SK-N-SH (cell line): ENCODE results near the gene OTOP1. TPM values are rescaled to one million over a fixed set of nuclear protein-coding genes. Genes with fewer than 3 reads are reported as not detected.

Source experiments
- CTCF ChIA-PET: fragments of 300-600, 350-600 bp; formaldehyde crosslinking; extraction: SDS; loops from one replicate; lab custom pipeline; 2021; lab: Yijun Ruan, JAX
- POLR2A ChIA-PET: fragments of 350-600 bp; sonication (Branson Sonifier 250); formaldehyde crosslinking; extraction: SDS; loops from one replicate; lab custom pipeline; 2020; ENCODE audit warnings: antibody characterized with exemption, inconsistent platforms; lab: Yijun Ruan, JAX
- DNase-seq: peaks from one replicate; pipeline ENCODE4 v3.0.0; 2012
- H2AFZ ChIP-seq: fragments of 200-600 bp; sonication (generic); 2 replicates; pipeline ENCODE4 v1.8.1; 2016; ENCODE audit warnings: antibody characterized with exemption, mild to moderate bottlenecking, low read depth
- H3F3A ChIP-seq: fragments of 200-600 bp; sonication (generic); replicated peaks from 2 replicates; pipeline ENCODE3; 2016; ENCODE audit warnings: antibody characterized with exemption, mild to moderate bottlenecking; ENCODE audit not compliant: insufficient read depth
- H3K27ac ChIP-seq, 2 experiments: fragments of 200-500 bp in 1 of 2; fragments of 200-600 bp in 1 of 2; sonication (Bioruptor generic) in 1 of 2; sonication (generic), shearing (Covaris generic) in 1 of 2; 2 replicates each; pipeline versions ENCODE4 v1.5.1 to v1.6.1; 2014 to 2016; ENCODE audit warnings: low read depth in 2 of 2, inconsistent platforms in 1 of 2, low read length in 1 of 2, mild to moderate bottlenecking in 1 of 2, mixed read lengths in 1 of 2
- H3K27me3 ChIP-seq: fragments of 200-600 bp; sonication (generic), shearing (Covaris generic); 2 replicates; pipeline ENCODE4 v1.6.1; 2016; ENCODE audit warnings: mixed run types; ENCODE audit not compliant: insufficient read depth
- H3K36me3 ChIP-seq, 2 experiments: fragments of 200-500 bp in 1 of 2; fragments of 200-600 bp in 1 of 2; sonication (Bioruptor generic) in 1 of 2; sonication (generic) in 1 of 2; replicated peaks in 1 of 2; 2 replicates each; pipeline versions ENCODE3 to v1.5.1; 2014 to 2016; ENCODE audit warnings: low read length in 1 of 2, mild to moderate bottlenecking in 1 of 2; ENCODE audit not compliant: insufficient read depth in 2 of 2, control insufficient read depth in 1 of 2
- H3K4me1 ChIP-seq, 2 experiments: fragments of 200-500 bp in 1 of 2; fragments of 200-600 bp in 1 of 2; sonication (Bioruptor generic) in 1 of 2; sonication (generic), shearing (Covaris generic) in 1 of 2; 2 replicates each; pipeline versions ENCODE4 v1.5.1 to v1.6.1; 2014 to 2016; ENCODE audit warnings: low read depth in 1 of 2, low read length in 1 of 2, mixed run types in 1 of 2; ENCODE audit not compliant: insufficient read depth in 2 of 2, control insufficient read depth in 1 of 2
- H3K4me2 ChIP-seq: fragments of 200-600 bp; sonication (generic), shearing (Covaris generic); 2 replicates; pipeline ENCODE4 v1.6.1; 2017; ENCODE audit warnings: mixed run types
- H3K4me3 ChIP-seq, 2 experiments: fragments of 200-500 bp in 1 of 2; fragments of 200-600 bp in 1 of 2; sonication (Bioruptor generic) in 1 of 2; sonication (generic), shearing (Covaris generic) in 1 of 2; 2 replicates each; pipeline versions ENCODE4 v1.5.1 to v1.8.1; 2014 to 2016; ENCODE audit warnings: low read depth in 2 of 2, inconsistent platforms in 1 of 2, low read length in 1 of 2, mild to moderate bottlenecking in 1 of 2, mixed read lengths in 1 of 2, moderate library complexity in 1 of 2
- H3K79me2 ChIP-seq: fragments of 200-600 bp; sonication (generic); 2 replicates; pipeline ENCODE4 v1.8.1; 2017; ENCODE audit warnings: mild to moderate bottlenecking; ENCODE audit not compliant: insufficient read depth
- H3K9ac ChIP-seq: fragments of 200-600 bp; sonication (generic); 2 replicates; pipeline ENCODE4 v1.6.1; 2017; ENCODE audit warnings: mixed run types
- H3K9me2 ChIP-seq: fragments of 200-600 bp; sonication (generic); 2 replicates; pipeline ENCODE4 v1.6.1; 2017; ENCODE audit warnings: mixed run types
- H3K9me3 ChIP-seq: fragments of 200-600 bp; sonication (generic); 2 replicates; pipeline ENCODE4 v1.6.1; 2017; ENCODE audit warnings: mixed run types, mild to moderate bottlenecking, moderate library complexity
- H4K20me1 ChIP-seq: fragments of 200-600 bp; sonication (generic); 2 replicates; pipeline ENCODE4 v1.6.1; 2017; ENCODE audit warnings: mild to moderate bottlenecking, mixed run types; ENCODE audit not compliant: insufficient read depth
- EP300 ChIP-seq, 2 experiments: IDR thresholded peaks; 2 replicates each; pipeline versions ENCODE4 v1.4.0 to v1.6.1; 2012; ENCODE audit warnings: borderline replicate concordance in 1 of 2, low read depth in 1 of 2, low read length in 1 of 2
- EZH2phosphoT487 ChIP-seq: fragments of 200-600 bp; sonication (generic); IDR thresholded peaks from 2 replicates; pipeline ENCODE4 v1.6.1; 2017; ENCODE audit warnings: low read depth, mixed run types, mild to moderate bottlenecking, antibody characterized with exemption, moderate library complexity, borderline replicate concordance
- FOSL2 ChIP-seq: IDR thresholded peaks from 2 replicates; pipeline ENCODE4 v1.4.0; 2012; ENCODE audit warnings: low read depth, mild to moderate bottlenecking, moderate library complexity, borderline replicate concordance
- FOXM1 ChIP-seq: IDR thresholded peaks from 2 replicates; pipeline ENCODE4 v1.4.0; 2012; ENCODE audit warnings: low read depth, mild to moderate bottlenecking
- GABPA ChIP-seq: IDR thresholded peaks from 2 replicates; pipeline ENCODE4 v1.4.0; 2012; ENCODE audit warnings: low read depth, mild to moderate bottlenecking
- GATA2 ChIP-seq: sonication (generic); formaldehyde crosslinking; IDR thresholded peaks from 2 replicates; pipeline ENCODE4 v1.5.0; 2020; ENCODE audit warnings: mild to moderate bottlenecking, missing genetic modification reagents
- JUND ChIP-seq: IDR thresholded peaks from 2 replicates; pipeline ENCODE4 v1.4.0; 2012
- MXI1 ChIP-seq: IDR thresholded peaks from 2 replicates; pipeline ENCODE4 v1.6.1; 2012; ENCODE audit warnings: mild to moderate bottlenecking, low read depth, low read length, improper control_type of control experiment
- NRF1 ChIP-seq: IDR thresholded peaks from 2 replicates; pipeline ENCODE4 v1.6.1; 2012; ENCODE audit warnings: low read depth, mild to moderate bottlenecking, low read length
- RAD21 ChIP-seq: IDR thresholded peaks from 2 replicates; pipeline ENCODE4 v1.6.1; 2012; ENCODE audit warnings: mild to moderate bottlenecking, low read length
- RCOR1 ChIP-seq: fragments of 150-350 bp; IDR thresholded peaks from 2 replicates; pipeline ENCODE4 v1.6.1; 2017; ENCODE audit warnings: antibody characterized with exemption, low read length
- RFX5 ChIP-seq: IDR thresholded peaks from 2 replicates; pipeline ENCODE4 v1.6.1; 2012; ENCODE audit warnings: mild to moderate bottlenecking, improper control_type of control experiment, low read length
- RXRA ChIP-seq: IDR thresholded peaks from 2 replicates; pipeline ENCODE4 v1.4.0; 2012; ENCODE audit warnings: low read depth, mild to moderate bottlenecking, borderline replicate concordance
- SIN3A ChIP-seq: IDR thresholded peaks from 2 replicates; pipeline ENCODE4 v1.6.1; 2012; ENCODE audit warnings: low read depth, mild to moderate bottlenecking, low read length, moderate library complexity, borderline replicate concordance
- TEAD4 ChIP-seq: IDR thresholded peaks from 2 replicates; pipeline ENCODE4 v1.4.0; 2012; ENCODE audit warnings: mild to moderate bottlenecking, borderline replicate concordance; ENCODE audit not compliant: insufficient read depth
- YY1 ChIP-seq: IDR thresholded peaks from 2 replicates; pipeline ENCODE4 v1.4.0; 2012; ENCODE audit warnings: low read depth, mild to moderate bottlenecking
- WGBS: methylation state at CpG from one replicate; pipeline ENCODE4 v1.1.6; 2017; ENCODE audit warnings: low lambda C conversion rate; 5-methylcytosine and 5-hydroxymethylcytosine counted together
- polyA plus RNA-seq, 3 experiments: library from polyadenylated mRNA; depleted of rRNA; stranded (reverse); fragments of >200 nt; gene quantifications; 2 replicates each; pipeline ENCODE4 v1.2.3, GENCODE V29; 2012
- TF ChIP-seq, protein P1 (sequence below): fragments of 150-350 bp; IDR thresholded peaks from 2 replicates; pipeline ENCODE4 v1.6.1; 2017; ENCODE audit warnings: antibody characterized with exemption, low read length, low read depth, borderline replicate concordance
- TF ChIP-seq, protein P2 (sequence below): IDR thresholded peaks from 2 replicates; pipeline ENCODE4 v1.4.0; 2012; ENCODE audit warnings: low read depth
- TF ChIP-seq, protein P3 (sequence below): fragments of 150-350 bp; IDR thresholded peaks from 2 replicates; pipeline ENCODE4 v1.6.1; 2016; ENCODE audit warnings: mild to moderate bottlenecking, low read depth, low read length
- TF ChIP-seq, protein P4 (sequence below): IDR thresholded peaks from 2 replicates; pipeline ENCODE4 v1.4.0; 2012; ENCODE audit warnings: low read depth, borderline replicate concordance
- TF ChIP-seq, protein P5 (sequence below): fragments of 200-600 bp; sonication (generic); IDR thresholded peaks from 2 replicates; pipeline ENCODE4 v1.6.1; 2017; ENCODE audit warnings: antibody characterized with exemption, mild to moderate bottlenecking, moderate library complexity

Gene OTOP1
- polyA plus RNA-seq, 1 of the 3 experiments (the other 2 are of a cell fraction): not detected

GRCh38 chr4:4225915-4226605, 669 bp downstream of the OTOP1 start:
- H3K27me3 ChIP-seq: peaks cover 48% of the 10 kb centered on the region
- H3K9ac ChIP-seq: no peak overlapping the region
- no peak overlapping the region for H2AFZ ChIP-seq
- TF ChIP-seq JUND (no peak), GABPA (no peak), EZH2phosphoT487 (no peak), SIN3A (no peak), RXRA (no peak), NRF1 (no peak), RFX5 (no peak), GATA2 (CRISPR knock-in tag) (no peak), EP300 (IDR thresholded peaks at IDR 0.05; ENCODE audit: borderline replicate concordance in 1 of 2, low read depth in 1 of 2, low read length in 1 of 2) (no peak), YY1 (no peak), MXI1 (no peak)
- TF ChIP-seq, protein P1, sequence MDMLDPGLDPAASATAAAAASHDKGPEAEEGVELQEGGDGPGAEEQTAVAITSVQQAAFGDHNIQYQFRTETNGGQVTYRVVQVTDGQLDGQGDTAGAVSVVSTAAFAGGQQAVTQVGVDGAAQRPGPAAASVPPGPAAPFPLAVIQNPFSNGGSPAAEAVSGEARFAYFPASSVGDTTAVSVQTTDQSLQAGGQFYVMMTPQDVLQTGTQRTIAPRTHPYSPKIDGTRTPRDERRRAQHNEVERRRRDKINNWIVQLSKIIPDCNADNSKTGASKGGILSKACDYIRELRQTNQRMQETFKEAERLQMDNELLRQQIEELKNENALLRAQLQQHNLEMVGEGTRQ: no peak
- TF ChIP-seq, protein P2, sequence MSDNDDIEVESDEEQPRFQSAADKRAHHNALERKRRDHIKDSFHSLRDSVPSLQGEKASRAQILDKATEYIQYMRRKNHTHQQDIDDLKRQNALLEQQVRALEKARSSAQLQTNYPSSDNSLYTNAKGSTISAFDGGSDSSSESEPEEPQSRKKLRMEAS: no peak
- TF ChIP-seq, protein P3, sequence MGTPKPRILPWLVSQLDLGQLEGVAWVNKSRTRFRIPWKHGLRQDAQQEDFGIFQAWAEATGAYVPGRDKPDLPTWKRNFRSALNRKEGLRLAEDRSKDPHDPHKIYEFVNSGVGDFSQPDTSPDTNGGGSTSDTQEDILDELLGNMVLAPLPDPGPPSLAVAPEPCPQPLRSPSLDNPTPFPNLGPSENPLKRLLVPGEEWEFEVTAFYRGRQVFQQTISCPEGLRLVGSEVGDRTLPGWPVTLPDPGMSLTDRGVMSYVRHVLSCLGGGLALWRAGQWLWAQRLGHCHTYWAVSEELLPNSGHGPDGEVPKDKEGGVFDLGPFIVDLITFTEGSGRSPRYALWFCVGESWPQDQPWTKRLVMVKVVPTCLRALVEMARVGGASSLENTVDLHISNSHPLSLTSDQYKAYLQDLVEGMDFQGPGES: no peak
- TF ChIP-seq, all 33 proteins: peak for 0
- no peaks in the 10 kb centered on the region for H3K9me2 ChIP-seq
- peak; percentile 49 for DNase-seq
- H3K4me1 ChIP-seq: no peaks in the 10 kb centered on the region
- H3K36me3 ChIP-seq: no peaks in the 10 kb centered on the region
- no peaks in the 10 kb centered on the region for H3K9me3 ChIP-seq
- H3K79me2 ChIP-seq: no peaks in the 10 kb centered on the region
- ChIA-PET POLR2A (no interaction called here), CTCF (no interaction called here)
- 25% methylated on average over 26 of the region's 41 CpGs for WGBS
- H3K27ac ChIP-seq: no peak overlapping the region
- H3F3A ChIP-seq: no peaks in the 10 kb centered on the region
- no peak overlapping the region for H3K4me3 ChIP-seq
- no peak overlapping the region for H3K4me2 ChIP-seq
- no peaks in the 10 kb centered on the region for H4K20me1 ChIP-seq

- ChIA-PET CTCF (interaction anchor here (1.1 kb wide), 1 partner anchor 18 kb away, joined by 3 read pairs; no protein-coding TSS in a partner anchor), POLR2A (no interaction called here)
- 50% methylated on average over 5 of the region's 5 CpGs for WGBS
- H3K36me3 ChIP-seq: no peaks in the 10 kb centered on the region
- H3F3A ChIP-seq: peaks cover 4% of the 10 kb centered on the region
- H4K20me1 ChIP-seq: no peaks in the 10 kb centered on the region
- H3K9me2 ChIP-seq: no peaks in the 10 kb centered on the region
- H3K4me1 ChIP-seq: no peaks in the 10 kb centered on the region
- H3K9me3 ChIP-seq: no peaks in the 10 kb centered on the region
- H3K27me3 ChIP-seq: no peaks in the 10 kb centered on the region; the same call in 1 of the 2 replicates
- no peak overlapping the region for H3K4me2 ChIP-seq
- no peak overlapping the region for H3K27ac ChIP-seq
- no peak for DNase-seq
- no peak overlapping the region for H3K4me3 ChIP-seq
- H3K9ac ChIP-seq: no peak overlapping the region
- H2AFZ ChIP-seq: no peak overlapping the region
- no peaks in the 10 kb centered on the region for H3K79me2 ChIP-seq
- TF ChIP-seq, protein P4, sequence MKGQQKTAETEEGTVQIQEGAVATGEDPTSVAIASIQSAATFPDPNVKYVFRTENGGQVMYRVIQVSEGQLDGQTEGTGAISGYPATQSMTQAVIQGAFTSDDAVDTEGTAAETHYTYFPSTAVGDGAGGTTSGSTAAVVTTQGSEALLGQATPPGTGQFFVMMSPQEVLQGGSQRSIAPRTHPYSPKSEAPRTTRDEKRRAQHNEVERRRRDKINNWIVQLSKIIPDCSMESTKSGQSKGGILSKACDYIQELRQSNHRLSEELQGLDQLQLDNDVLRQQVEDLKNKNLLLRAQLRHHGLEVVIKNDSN: no peak
- no peak for TF ChIP-seq RCOR1
- no peak for TF ChIP-seq RFX5
- TF ChIP-seq FOXM1: no peak
- no peak for TF ChIP-seq FOSL2
- no peak for TF ChIP-seq GABPA
- TF ChIP-seq YY1: no peak
- no peak for TF ChIP-seq GATA2 (CRISPR knock-in tag)
- TF ChIP-seq, protein P5, sequence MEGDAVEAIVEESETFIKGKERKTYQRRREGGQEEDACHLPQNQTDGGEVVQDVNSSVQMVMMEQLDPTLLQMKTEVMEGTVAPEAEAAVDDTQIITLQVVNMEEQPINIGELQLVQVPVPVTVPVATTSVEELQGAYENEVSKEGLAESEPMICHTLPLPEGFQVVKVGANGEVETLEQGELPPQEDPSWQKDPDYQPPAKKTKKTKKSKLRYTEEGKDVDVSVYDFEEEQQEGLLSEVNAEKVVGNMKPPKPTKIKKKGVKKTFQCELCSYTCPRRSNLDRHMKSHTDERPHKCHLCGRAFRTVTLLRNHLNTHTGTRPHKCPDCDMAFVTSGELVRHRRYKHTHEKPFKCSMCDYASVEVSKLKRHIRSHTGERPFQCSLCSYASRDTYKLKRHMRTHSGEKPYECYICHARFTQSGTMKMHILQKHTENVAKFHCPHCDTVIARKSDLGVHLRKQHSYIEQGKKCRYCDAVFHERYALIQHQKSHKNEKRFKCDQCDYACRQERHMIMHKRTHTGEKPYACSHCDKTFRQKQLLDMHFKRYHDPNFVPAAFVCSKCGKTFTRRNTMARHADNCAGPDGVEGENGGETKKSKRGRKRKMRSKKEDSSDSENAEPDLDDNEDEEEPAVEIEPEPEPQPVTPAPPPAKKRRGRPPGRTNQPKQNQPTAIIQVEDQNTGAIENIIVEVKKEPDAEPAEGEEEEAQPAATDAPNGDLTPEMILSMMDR: no peak
- no peak for TF ChIP-seq JUND
- no peak for TF ChIP-seq RAD21
- TF ChIP-seq, protein P3: no peak
- TF ChIP-seq TEAD4: no peak
- TF ChIP-seq SIN3A: no peak
Measured at GRCh38 chr4:4217113-4217512, 9.6 kb downstream of the OTOP1 start.
